GM21737 (cell line): ENCODE results near the gene GRID2IP.
"Not testable (repeated sequence)": the region's sequence is repeated elsewhere in the genome, so short reads cannot be mapped to it uniquely, and the experiment has no call there.

Experiments used
- ATAC-seq: cut with Tn5 transposase; IDR thresholded peaks from one replicate; pipeline ENCODE4 v1.9.1; 2021; ENCODE audit warnings: mild to moderate bottlenecking, moderate library complexity; ENCODE audit not compliant: unreplicated experiment

Gene GRID2IP

GRCh38 chr7:6551016-6551511 lies at the start of gene GRID2IP:
TSS of gene GRID2IP (minus strand) at chr7:6551461. CDS start at chr7:6551436, 25 bp downstream.
- ATAC-seq, result no peak

- ATAC-seq, result no peak
Measured at GRCh38 chr7:6600093-6600492, 48.8 kb upstream of the GRID2IP start.

DNA sequence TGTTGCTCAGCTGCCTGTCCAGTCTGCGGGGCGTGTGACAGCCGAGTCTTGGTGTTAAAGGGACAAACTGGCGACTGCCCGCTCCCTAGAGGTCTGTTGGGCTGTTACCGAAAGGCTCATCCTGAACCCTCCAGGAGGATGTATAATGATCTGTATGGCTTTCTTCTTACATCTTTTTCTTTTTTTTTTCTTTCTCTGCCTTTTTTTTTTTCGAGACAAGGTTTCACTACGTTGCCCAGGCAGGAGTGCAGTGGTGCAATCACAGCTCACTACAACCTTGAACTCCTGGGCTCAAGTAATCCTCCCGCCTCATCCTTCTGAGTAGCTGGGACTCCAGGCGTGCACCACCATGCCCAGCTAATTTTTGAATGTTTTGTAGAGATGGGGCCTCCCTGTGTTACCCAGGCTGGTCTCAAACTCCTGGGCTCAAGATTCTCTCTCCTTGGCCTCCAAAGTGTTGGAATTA lies 39.4 kb upstream of the GRID2IP start:
- peak; percentile 26 for ATAC-seq

DNA sequence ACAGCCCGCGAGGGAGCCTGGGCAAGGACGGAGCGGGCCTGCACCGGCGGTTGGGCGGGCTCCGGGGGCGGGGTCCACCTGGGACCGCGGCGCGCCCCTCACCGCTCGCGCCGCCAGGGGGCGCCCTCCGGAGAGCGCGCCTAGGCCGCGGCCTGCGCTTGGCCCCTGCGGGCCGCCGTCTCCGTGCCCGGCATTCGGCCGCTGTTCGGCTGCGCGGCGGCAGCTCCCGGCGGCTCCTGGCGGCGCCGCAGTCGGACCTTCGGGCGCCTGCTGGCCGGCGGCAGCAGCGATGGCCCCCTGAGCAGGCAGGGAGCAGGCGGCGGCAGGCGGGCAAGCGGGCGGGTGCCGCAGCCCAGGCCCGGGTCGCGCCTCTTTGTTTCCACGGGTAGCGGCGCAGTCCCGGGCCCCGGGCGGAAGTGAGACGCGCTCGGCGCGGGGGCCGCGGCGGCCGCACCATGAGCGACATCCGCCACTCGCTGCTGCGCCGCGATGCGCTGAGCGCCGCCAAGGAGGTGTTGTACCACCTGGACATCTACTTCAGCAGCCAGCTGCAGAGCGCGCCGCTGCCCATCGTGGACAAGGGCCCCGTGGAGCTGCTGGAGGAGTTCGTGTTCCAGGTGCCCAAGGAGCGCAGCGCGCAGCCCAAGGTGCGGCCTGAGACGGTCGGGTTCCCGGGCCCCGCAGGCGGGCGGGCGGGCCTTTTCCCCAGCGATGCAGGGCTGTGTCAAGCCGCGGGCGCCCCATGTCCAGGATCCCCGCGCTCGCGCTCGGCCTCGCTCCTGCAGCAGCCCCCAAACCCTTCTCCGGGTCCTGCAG lies 38.8 kb upstream of the GRID2IP start, which contains the start of gene INTS15:
Gene INTS15 (plus strand): TSS at position 193 of the 816 bp plus-strand sequence. CDS start 263 bp downstream, at position 456.
- peak; percentile 83 for ATAC-seq

DNA sequence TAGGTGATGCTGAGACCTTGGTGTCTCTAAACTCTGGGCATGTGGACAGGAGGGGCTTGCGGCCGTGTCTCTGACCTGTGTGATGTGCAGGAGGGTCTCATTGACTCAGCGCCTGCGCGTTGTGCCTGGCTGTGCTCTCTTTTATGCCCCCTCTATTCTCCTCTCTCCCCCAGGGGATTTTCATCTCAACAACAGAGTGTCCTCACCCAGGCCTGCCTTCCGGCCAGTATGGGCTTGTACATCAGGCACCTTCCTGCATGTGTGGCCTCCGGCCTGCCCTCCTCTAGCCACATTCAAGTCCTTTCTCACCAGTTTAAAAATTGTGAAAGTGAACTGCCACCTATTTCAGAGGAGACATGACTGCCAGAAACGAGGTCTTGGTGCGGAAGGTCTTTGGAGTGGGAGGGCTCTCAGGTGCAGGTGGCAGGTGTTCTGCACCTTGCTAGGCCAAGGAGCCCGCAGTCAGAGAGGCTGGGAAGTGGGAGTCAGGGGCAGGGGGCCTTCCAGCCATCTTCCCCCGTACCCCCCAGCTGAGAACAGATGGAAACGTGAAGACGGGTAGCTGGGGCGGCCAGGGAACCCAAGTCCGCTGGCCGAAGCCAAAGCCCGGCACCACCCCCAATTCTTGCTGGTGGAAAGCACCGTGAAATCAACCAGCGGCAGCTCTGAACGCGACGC lies 38.0 kb upstream of the GRID2IP start:
- no peak for ATAC-seq

- no peak for ATAC-seq
Measured at GRCh38 chr7:6588566-6588965, 37.3 kb upstream of the GRID2IP start.

DNA sequence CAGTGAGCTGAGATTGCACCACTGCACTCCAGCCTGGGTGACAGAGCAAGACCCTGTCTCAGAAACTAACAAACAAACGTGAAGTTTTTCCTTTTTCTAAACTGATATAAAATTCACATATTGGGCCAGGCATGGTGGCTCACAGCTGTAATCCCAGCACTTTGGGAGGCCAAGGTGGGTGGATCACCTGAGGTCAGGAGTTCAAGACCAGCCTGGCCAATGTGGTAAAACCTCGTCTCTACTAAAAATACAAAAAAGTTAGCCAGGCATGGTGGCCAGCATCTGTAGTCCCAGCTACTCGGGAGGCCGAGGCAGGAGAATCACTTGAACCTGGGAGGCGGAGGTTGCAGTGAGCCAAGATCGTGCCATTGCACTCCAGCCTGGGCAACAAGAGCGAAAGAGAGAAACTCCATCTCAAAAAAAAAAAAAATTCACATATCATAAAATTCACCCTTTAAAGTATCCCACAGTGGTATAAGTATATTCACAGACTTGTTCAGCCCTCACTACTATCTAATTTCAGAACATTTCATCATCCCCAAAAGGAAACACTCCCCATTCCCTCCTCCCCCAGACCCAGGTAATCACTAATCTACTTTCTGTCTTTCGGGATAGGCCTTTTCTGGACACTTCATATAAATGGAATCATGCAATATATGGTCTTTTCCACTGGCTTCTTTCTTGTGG lies 34.6 kb upstream of the GRID2IP start:
- not testable (repeated sequence) for ATAC-seq

GRCh38 chr7:6579446-6579845 lies 28.2 kb upstream of the GRID2IP start:
- ATAC-seq, result no peak

DNA sequence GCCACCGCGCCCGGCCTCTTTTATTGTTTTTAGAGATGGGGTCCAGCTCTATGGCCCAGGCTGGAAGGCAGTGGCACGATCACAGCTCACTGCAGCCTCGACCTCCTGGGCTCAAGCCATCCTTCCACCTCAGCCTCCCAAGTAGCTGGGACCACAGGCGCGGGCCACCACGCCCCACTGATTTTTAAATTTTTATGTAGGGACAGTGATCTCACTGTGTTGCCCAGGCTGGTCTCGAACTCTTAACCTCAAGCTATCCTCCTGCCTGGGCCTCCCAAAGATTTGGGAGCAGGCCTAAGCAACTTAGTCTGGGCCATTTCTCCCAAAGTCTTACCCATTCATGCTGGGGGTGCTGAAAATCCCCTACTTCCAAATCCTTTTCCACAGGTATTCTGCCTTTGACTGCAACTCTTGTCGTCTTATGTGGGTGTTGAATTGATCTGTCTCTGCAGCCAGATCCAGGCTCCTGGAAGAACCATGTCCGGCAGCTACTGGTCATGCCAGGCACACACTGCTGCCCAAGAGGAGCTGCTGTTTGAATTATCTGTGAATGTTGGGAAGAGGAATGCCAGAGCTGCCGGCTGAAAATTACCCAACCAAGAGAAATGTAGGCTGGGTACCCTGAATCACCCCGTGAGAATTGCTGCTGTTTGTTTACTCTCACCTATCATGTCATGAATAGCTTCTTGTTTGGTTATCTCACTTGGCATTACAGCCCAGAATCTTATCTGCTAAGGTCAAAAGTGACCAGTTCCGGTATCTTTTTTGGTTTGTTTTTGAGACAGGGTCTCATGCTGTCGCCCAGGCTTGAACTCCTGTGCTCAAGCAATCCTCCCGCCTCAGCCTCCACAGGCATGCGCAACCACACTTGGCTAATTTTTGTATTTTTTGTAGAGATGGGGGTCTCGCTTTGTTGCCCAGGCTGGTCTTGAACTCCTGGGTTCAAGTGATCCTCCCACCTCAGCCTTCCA lies 27.1 kb upstream of the GRID2IP start:
- no peak for ATAC-seq

DNA sequence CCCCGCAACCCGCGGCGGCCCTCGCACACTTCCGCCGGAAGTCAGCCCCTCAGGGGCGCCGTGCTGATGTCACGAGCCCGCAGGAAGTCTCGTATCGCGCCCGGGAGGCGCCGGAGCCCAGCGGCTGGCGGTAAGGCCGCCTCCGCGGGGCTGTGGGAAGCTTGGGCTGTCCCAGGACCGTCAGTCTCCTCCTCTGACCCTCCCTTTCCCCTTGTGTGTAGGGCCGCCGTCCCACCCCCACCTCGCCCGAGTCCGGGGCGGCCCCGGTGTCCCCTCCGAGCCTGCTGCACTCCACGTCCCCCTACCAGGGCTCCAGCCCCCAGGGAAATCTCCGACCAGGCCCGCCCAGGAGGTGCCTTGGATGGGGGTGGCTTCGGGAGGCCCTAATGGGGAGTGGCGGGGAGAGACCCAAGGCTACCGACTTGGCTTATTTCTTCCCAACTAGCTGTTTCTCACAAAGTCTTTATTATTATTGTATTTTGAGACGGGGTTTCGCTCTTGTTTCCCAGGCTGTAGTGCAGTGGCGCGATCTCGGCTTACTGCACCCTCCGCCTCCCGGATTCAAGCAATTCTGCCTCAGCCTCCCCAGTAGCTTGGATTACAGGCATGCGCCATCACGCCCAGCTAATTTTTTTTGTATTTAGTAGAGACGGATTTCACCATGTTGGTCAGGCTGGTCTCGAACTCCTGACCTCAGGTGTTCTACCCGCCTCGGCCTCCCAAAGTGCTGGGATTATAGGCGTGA lies 26.3 kb upstream of the GRID2IP start, which contains the start of gene ZDHHC4:
Gene ZDHHC4 (plus strand): TSS at position 86 of the 745 bp plus-strand sequence. CDS start 3,108 bp downstream, outside the sequence.
- ATAC-seq, result peak; percentile 97

- ATAC-seq, result not testable (repeated sequence)
Measured at GRCh38 chr7:6576867-6577368, 25.7 kb upstream of the GRID2IP start.

DNA sequence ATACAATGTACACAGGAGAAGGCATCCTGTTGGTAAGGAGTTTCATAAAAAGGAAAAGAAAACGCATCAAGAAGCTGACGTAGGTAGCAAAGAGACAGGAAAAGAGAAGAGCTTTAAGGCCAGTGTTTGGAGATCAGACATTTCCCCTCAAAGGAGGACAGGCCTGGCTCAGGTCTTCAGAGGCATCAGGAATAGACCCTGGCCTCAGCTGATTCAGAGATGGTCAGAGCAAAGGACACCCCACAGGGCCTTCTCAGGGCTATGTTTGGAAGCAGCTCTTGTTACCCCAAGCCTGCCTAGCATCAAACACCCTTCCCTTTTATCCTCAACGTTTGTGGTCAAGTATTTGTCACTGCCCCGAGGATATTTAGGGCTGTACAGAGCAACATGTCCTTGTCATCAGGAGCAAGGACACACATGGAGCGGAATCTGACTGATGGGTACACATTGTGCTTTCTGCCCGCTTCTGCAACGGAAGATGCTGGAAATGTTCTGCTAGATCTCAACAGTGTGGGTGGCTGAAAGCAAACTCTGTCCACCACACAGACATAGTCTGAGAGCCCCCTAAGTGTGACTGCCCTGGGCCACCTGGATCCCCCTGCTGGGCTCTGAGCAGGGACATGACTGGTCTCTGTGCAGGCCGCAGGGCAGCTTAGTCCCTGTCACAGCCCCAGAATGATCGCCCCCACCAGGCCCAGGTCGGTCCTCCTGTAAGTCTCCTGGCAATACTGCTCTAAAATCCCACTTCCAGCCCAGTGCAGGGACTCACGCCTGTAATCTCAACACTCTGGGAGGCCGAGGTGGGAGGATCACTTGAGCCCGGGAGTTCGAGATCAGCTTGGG lies 25.0 kb upstream of the GRID2IP start:
- no peak for ATAC-seq

GRCh38 chr7:6575281-6576023 lies 24.2 kb upstream of the GRID2IP start:
- no peak for ATAC-seq

DNA sequence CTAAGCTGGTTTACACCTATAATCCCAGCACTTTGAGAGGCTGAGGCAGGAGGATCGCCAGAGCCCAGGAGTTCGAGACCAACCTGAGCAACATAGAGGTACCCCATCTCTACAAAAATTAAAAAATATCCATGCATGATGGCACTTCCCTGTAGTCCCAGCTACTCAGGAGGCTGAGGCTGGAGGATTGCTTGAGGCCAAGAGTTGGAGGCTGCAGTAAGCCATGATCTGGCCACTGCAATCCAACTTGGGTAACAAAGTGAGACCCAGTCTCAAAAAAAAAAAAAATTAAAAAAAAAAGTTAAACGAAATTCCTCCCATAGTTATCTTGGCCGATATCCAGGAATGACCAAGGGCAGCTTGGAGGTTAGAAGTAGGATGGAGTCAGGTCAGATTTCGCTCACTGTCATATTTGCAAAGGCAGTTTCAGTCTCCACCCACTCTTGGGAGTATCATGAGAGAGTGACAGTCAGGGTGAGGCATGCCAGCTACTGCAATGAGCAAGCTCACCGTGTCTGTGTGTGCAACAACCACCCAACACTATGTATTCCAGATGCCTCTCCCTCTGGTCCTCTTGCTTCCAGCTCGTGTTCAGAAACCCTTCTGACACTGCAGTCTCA lies 20.0 kb upstream of the GRID2IP start:
- ATAC-seq, result no peak

DNA sequence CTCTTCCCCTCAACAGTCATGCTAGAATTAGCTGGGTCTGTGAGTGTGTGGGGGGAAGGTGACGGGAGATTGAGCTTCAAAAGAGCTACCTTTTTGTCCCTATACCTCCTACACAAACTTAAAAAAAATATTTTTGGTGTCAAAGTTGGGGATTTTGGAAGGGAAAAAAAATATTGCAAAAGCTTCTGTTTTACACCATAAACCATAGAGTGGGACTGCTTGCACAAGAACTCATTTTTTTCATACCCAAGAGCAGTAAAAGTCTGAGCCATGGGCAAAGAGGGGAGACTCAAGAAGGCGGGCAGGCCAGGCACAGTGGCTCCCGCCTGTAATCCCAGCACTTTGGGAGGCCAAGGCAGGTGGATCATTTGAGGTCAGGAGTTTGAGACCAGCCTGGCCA lies 16.6 kb upstream of the GRID2IP start:
- no peak for ATAC-seq

DNA sequence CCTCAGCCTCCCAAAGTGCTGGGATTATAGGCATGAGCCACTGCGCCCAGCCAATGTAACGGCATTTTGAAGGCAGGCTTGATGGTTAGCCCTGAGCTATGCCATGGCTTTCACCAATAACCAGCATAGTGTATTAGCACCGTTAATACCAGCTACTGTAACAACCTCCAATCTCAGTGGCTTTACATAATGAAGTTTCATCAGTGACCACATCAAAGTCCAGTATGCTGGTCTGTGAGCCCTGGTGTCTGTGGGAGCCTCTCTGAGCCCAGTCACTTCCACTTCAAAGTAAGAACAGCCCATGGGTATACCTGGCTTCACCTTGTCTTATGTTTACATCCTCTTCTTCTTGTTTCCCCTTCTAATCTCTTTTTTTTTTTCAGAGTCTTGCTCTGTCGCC lies 14.4 kb upstream of the GRID2IP start:
- no peak for ATAC-seq
